Non-pigmented ciliary epithelial cell (primary cell): ENCODE data around the gene ARFIP1.

Experiments
- DNase-seq: peaks from one replicate; pipeline ENCODE4 v3.0.0-alpha.2; 2010; ENCODE audit warnings: low read depth

The ARFIP1 gene

DNA sequence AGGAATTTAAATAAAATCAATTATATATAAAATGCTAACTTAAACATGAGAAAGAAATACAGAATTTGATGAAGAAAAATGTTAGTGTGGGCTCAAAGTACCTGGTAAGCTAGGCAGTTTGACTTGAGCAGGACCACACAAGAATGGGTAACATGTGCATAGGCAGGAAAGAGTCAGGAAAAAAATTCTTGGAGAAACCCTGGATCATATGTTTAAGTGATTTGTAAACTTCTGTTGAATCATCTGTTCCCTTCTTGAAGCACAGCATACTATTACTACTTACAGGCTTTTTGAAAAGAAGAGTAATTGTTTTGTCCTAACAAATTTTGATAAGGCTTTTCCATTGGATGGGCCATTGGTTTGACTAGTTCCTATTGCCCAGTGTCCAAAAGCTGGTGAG is 118.9 kb downstream of the ARFIP1 start:
- DNase-seq: no peak

GRCh38 chr4:152900395-152900794 is 120.6 kb downstream of the ARFIP1 start:
- DNase-seq: no peak

- DNase-seq: no peak
These were observed 121.5 kb downstream of the ARFIP1 start for GRCh38 chr4:152901205-152901604.

DNA sequence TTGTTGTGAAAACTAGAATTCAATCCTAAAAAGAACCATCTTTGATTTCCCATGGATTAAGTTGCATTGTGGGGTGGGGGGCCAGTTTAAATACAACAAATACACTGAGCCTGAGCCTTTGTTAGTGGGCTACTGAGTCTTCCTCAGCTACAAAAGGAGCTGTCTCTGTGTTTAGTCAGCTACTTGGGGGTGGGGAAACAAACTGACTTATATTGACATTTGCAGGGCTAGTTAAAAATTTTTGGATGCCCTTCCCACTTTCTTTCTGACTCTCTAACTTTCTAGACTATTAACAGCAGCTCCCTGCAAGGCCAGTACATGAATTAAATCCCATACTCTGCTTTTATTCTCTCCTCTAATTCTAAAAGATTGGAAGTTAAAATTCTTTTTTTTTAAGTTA is 123.9 kb downstream of the ARFIP1 start:
- DNase-seq: no peak

DNA sequence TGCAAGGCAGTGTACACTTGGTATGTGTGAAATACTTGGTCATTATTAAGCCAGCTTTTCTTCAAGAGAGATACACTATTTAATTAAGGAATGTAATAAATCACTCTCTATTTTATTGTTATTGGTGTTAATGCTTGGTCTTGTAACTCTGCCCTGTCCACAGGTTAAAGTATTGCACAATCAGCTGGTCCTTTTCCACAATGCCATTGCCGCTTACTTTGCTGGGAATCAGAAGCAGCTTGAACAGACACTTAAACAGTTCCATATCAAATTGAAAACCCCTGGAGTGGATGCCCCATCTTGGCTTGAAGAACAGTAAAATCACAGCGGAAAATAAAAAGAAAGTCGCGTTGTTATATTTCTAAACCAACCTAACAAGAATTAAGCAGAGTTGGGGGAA is 130.1 kb downstream of the ARFIP1 start:
- DNase-seq: no peak

- no peak for DNase-seq
These were observed 130.8 kb downstream of the ARFIP1 start for GRCh38 chr4:152910521-152910920.

DNA sequence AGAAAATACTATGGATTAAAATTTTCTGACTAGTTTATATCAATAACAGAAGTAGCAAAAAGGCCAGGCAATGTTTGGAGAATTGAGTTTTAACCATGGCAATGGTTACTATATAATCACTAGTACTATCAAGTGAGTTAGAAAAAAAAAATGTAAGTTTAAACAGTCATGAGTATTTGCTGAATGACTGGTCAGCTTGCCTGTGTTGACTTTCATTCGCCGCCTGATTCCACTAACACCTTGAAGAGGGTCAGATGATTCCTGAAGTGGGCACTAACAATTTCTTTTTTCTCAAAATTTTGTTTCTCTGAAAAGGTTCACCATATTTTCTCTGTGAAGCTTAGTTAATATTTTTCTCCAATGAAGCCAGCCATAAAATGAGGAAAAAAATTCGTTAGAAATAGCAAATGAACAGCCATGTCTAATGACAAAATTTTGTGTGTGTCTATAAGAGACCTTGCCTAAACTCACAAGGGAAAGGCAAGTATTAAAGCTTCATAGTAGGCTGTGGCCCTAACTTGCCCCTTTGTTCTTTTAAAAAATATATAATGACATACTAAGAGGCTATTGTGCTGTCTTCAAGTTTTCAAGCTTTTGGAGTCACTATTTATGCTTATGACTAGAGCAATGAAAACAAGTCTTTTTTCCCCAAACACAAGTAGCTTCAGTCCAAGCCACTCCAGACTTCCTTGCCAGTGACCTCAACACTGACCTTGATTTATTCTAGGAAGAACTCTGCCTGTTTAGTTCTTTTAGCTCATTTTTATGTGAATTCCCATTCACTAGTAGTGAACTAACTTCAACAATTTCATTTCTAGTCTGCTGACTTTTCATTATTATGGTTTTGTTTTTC is 138.0 kb downstream of the ARFIP1 start:
- no peak for DNase-seq

- no peak for DNase-seq
These were observed 140.1 kb downstream of the ARFIP1 start for GRCh38 chr4:152919826-152920225.

DNA sequence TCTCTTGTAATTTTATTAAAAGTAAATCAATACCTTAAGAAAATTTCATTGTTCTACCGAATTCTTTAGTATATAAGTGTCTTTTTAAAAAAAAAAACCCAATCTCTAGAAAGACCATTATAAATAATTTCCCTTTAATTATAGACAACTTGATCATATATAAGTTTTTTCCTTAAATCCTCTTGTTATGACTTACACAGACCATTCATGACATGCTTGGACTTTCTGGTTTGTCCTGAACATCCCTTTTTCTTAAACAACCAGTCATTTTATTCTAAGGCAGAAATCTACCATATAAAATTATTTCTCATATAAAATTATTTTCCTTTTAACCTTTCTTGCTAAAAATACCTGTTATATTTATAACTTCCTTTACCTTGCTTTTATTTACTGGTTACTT is 141.0 kb downstream of the ARFIP1 start:
- DNase-seq: no peak

DNA sequence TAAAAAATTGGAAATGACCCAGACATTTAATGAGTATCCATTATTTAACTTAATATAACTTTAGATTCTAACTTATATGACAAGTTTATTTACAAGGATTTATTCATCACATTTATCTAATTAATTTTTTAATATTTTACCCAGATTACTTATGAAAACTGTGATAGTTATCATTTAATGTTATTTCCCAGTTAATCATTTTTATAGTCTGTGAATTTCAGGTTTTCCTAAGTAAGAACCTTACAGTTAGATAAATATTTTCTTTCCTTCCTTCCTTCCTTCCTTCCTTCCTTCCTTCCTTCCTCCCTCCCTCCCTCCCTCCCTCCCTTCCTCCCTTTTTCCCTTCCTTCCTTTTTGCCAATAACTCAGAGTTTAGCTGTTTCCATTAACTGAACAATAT is 141.5 kb downstream of the ARFIP1 start:
- DNase-seq: no peak

DNA sequence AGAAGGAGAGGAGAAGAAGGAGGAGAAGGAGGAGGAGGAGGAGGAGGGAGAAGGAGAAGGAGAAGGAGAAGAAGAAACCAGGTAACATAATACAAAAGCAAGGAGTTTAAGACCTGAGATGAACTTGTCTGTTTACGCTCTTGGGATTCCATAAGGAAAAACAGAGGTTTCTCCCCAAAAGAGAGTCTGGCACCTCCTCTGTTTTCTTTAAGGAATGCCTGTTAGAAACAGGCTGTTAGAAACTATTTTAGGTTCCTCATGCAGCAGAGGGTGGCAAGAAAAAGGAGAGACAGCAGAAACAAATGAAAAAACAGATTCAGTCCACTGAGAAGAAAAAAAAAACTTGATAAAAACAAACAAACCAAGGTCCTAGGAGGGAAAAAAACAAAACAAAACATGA is 146.1 kb downstream of the ARFIP1 start:
- DNase-seq: no peak

DNA sequence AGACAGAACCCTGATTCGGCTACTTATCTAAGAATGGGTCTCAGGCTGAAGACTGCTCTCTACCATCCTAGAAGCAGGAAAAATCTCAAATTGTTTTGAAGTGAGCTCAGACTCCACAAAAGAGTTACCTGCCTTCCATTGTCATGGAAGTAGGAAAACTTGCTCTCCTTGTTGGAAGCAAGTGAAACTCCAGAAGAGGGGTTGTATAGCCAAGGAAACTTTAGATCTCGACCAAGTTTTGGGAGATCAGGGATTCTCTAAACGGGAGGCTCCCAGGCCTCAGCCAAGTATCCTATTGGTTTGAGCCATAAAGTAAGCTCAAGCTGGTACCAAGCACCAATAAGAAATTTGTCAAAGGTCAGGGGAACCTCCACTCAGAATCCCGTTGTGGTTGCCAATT is 147.2 kb downstream of the ARFIP1 start:
- no peak for DNase-seq

DNA sequence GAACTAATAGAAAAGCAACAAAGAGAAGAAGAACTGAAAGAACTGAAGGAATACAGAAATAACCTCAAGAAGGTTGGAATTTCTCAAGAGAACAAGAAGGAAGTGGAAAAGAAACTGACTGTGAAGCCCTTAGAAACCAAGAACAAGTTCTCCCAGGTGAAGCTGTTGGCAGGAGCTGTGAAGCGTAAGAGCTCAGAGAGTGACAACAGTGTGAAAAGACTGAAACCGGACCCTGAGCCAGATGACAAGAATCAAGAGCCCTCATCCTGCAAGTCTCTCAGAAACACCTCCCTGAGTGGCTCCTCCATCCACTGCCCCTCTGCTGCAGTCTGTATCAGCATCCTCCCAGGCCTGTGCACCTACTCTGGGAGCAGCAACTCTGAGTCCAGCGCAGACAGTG is 148.0 kb downstream of the ARFIP1 start:
- no peak for DNase-seq

GRCh38 chr4:152928286-152928685 is 148.5 kb downstream of the ARFIP1 start:
- DNase-seq: no peak

DNA sequence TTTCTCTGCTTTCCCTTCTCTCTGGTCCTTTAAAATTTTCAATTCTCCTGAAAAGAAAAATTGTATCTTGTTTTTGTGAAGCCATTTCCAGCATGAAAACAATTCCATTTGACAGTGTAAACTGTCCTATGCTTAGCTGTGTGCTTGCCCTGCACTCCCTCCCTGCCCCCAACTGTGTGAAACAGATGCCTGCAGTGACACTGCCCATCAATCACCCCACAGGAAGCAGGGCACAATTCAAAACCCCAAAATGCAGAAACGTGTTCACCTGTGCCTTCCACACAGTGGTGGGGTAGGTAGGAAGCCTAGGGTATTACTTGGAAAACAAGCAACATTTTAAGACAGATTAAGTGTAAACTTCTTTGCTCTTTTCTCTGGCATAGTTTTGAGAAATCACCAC is 150.1 kb downstream of the ARFIP1 start:
- no peak for DNase-seq

- no peak for DNase-seq
These were observed 155.4 kb downstream of the ARFIP1 start for GRCh38 chr4:152935143-152935542.

DNA sequence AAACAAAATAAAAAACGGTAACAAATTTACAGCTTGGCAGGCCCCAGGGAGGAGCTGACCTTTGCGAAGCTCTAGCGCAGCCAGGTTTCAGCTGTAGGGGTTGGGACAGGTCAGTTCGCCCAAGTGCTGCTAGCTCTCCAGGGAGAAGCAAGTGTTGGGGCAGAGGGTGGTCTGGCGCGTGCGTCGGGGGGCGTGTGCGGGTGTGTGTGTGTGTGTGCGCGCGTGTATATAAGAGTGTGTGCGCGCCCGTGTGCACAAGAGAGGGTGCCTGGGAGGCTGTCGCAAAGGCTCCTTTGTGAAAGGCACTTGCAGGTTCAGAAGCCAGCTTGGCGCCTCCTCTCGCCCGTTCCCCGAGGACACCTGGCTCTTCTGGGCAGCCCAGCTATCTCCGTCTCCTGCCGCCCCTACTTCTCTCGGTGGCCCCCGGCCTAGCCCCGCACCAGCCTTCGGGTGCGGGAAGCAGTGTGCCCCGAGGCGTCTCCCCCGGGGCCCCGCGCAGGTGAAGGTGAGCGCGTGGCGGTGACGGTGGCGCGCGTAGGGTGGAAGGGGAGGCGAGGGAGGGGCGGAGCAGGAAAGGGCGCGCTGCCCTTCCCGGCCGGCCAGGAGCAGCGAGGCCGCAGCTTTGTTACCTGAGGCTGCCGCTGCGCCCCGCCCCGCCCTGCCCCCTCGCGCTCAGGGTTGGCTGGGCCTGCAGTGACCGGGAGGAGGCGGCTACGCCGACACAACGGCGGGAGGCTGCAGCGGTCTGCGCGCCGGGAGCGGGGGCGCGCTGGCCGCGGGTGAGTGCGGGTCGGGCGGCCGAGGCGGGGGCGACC is 156.1 kb downstream of the ARFIP1 start, which contains the start of gene FHDC1:
TSS of gene FHDC1 (plus strand) at position 693 of the 815 bp plus-strand sequence. CDS start 6,735 bp downstream, outside the sequence.
- no peak for DNase-seq

DNA sequence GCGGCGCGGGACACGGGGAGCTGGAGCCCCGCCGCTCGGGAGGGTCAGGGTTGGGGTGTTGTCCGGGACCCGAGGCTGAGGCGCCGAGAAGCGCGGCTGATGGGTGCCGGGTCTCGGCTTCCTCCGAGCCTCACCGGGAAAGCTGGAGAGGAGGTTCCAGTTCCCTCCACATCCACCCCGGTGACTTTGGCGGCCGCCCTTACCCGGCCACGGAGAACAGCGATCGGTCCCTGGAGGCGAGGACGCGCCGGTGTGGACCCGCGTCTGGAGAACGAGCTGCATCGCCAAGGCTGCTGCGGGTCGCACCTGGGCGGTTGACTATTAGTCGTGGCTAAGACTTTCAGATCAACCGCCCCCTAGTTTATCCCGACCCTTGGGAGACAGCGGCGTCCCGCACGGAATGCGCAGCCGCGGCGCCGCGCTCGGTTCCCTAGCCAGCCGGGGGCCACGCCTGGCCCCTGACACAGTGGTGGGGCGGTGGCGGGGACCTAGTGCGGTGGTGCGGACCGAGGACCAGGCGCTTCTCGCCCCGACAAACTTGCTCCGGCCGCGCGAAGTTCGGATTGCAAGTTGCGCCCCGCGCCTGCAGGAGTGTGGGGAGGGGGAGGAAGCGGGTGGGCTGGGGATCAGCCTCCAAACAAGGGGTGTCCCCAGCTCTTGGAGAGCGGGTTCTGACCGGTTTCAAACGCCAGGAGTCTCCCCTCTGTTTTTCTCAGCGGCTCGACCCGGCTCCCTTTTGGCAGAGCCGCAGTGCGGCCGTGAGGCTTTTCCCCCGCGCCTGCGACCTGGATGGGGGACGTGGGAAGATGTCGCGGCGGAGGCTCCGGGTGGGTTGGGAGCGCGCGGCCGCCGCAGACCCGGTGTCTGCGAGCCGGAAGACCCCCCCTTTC is 156.9 kb downstream of the ARFIP1 start:
- DNase-seq: no peak

GRCh38 chr4:152937336-152938236 is 157.8 kb downstream of the ARFIP1 start:
- no peak for DNase-seq

DNA sequence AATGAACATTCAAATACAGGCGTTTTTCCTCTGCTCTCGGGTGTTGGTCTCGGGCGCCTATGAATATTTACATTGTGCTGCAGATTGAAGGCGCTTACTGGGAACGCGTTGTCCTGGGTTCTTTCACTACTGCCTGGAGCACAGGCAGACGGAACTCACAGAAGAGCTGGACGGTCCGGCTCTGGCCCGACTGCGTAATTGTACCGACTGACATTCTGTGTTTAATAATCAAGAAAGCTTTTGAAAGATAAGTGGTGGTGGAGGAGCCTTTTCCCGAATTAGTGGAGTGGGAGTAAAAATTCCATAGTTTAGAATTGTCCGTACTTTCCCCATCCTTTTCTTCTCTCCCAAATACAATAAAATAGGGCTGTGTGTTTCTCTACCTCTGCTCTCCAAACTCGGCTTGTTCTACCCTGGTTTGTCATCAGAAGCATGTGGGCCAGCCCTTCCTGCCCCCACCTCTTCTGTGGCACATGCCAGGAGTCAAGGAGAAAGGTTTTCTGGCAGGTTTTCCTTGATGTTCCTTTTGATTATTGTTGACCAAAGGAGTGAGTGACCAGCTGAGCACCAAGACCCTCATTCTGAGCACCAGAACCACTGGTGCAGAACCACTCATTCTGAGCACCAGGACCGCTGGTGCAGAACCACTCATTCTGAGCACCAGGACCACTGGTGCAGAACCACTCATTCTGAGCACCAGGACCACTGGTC is 158.6 kb downstream of the ARFIP1 start:
- DNase-seq: no peak
